G401 (cell line): ENCODE data around the gene ATP2B2. TPM values are rescaled to one million over a fixed set of nuclear protein-coding genes. Genes with fewer than 3 reads are reported as not detected.

Experiments used
- DNase-seq: peaks from one replicate; pipeline ENCODE4 v3.0.0-alpha.2; 2015; ENCODE audit warnings: low spot score
- in situ Hi-C: cut with HindIII; loops from 2 replicates; pipeline ENCODE4 v1.10.0; 2016; ENCODE audit warnings: low sequenced_read_pairs, mixed read lengths
- total RNA-seq: library from RNA; depleted of rRNA; stranded (reverse); fragments of >200 nt; shearing (Covaris generic); gene quantifications from 2 replicates; pipeline ENCODE4 v1.2.3, GENCODE V29; 2014

Gene ATP2B2
- total RNA-seq, 1 experiment from 2014 or later = not detected

DNA sequence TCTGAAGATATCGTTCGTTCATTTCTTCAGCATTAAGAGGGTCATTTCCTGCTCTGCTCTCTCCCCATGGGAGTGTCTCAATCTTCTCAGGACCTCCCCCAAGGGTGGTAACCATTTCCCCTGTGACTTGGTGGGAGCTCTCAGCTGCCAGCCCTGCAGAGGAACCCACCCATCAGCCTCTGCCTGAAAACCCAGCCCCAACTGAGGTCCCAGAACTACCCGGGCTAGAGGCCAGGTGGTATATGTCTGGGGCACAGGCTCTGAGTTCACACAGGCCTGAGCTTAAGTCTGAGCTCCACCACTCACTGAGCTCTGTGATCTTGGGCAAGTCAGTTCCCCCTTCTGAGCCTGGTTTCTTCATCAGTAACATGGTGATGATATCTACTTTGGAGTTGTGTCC, 10.0 kb upstream of the ATP2B2 start:
- in situ Hi-C loops = no loop called here
- DNase-seq = no peak

DNA sequence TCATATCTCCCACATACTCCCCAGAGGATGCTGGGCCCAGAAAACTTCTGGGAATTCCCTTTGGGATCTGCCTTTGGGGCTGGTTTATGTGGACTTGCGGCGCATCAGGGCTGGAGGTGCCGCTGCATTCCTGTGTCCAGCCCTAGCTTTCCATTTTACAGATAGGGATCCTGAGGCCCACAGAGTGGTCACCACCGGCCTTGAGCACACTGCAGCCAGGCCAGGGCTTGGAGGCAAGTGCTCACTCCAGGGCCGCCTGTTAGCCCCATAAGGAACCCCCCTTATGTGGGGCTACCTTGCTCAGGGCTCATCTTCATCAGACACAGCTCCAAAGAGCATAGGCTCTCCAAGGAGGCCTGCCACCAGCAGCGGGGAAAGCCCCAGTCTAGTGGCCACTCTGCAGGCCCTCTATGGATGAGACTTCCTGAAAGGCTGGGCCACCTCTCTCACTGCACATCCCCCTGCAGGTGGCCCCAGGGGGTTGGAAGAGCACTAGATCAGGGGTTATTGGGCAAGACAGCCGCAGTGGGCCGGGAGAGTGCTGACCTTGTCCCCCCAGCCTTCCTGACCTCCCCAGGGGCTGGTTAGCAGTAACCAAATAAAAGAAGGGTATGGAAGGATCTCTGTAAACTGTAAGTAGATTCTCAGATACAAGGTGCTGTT, 9.2 kb upstream of the ATP2B2 start:
- in situ Hi-C loops = no loop called here

DNA sequence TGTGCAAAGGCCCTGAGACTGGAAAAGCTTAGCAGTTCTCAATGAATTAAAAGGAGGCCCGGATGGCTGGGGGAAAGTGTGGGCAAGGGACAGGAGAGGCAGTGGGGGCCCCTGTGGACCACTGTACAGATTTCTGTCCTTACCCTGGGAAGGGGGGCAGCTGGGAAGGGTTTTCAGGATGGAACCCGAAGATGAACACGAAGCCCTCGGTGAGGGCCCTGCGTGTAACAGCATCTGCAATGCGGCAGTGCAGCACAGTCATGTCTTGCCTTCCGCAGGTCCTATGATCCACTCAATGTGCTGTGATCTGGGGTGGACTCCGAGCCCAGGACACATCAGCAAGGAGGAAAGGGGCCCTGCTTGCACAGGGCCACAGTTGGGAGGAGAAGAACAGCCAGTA, 7.9 kb upstream of the ATP2B2 start:
- in situ Hi-C loops = no loop called here
- DNase-seq = no peak

More for the DNA sequence above, 9.2 kb upstream of the ATP2B2 start:
- no peak for DNase-seq

DNA sequence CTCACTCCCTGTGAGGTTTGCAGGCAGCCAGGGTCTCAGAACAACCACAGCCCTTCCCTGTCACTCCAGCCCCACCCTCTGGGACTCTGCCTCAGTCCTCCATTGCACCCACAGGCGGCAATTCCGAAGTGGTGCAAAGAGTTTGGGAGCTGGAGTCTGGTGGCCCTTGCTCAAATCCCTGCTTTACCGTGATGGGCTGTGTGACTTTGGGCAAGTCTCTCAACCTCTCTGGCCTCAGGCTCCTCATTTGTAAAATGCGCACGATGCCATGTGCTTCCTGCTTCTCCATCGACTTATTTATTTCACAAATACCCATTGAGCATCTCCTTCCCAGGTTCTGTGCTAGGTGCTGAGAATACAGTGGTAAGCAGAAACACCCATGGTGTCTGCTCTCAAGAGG, 7.3 kb upstream of the ATP2B2 start:
- in situ Hi-C loops = no loop called here
- no peak for DNase-seq

DNA sequence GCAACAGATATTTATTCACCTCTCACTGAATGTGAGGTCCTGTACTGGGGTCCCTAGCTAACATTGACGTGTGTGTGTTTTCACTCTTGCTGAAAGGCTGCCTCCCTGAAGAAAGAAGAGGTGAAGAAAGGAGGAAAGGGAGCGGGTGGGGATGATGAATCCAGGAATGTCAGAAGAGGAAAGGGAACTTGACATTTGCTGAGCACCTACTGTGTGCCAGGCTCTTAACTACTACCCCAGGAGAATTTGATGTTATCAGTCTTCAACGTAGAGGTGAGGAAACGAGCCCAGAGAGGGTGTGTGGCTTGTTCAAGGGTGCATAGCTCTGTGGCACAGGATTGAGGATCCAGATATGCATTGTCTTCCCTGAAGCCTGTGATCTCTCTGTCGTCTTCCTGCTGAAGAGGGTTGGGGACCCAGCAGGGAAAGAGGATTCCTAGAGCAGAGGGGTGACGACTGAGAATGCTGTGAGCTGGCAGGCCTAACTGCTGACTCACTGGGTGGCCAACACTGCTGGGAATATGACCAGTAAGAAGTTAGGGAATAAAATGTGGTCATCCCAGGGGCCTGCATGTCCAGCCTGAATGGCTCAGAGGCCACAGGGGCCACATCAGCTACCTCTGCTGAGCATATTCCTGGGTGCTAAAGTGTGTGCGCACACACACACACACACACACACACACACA, 6.6 kb upstream of the ATP2B2 start:
- in situ Hi-C loops = no loop called here
- no peak for DNase-seq

DNA sequence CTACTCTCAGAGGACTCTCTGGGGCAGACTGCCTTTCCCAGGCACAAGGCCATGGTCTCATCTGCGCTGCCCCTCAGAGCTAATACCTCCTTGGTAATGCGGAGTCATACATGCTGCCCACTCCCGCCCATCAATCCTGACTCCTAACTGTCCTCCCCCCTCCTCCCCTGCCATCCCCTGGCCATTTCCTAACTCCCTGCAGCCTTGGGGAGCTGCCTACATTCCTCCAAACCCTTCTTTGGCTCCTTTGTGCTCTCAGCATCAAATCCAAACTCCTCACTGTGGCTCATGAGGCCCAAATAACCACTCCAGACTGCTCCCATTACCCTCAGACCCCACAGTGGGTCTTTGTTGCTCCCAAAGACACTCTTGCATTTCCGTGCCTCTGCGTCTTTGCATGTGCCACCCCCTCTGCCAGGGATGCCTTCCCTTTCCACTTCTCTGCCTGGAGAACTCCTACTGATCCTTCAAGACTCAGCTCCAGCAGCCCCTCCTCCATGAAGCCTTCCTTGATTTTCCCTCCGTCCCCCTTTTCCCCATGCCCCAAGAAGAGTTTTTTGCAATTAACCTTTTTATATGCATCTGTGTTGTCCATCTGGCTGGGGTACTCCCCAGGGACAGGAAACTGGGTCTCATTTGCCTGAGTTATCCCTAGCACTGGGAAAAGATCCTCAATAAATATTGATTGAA, 5.5 kb upstream of the ATP2B2 start:
- DNase-seq = no peak
- in situ Hi-C loops = no loop called here

DNA sequence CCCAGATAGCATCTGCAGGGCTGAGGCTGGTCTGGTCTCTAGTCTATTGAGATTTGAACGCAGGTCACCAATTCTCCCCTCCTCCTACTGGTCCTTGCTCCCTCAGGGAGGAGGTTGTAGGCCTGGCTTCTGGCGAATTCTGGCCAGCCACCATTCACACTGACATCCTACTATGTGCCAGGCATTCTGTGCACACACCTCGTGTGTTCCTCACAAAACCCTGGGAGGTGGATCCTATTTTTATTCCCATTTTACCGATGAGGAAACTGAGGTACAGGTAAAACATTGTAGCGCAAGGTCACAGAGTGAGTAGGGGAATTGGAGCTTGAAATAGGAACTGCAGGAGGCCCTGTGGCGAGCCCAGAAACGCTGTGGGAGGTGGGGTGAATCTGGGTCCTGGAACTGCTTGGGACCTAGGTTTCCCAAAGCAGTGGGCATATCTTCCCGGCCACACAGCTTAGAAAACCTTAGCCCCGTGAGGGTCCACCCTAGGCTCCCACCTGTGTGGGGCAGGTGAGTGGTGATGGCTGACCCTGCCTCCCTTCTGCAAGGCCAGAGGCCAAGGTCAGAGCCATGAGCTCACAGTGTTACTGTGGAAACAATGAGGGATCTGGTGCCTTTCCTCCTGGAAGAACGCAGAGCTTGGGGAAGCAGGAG, 4.8 kb upstream of the ATP2B2 start:
- in situ Hi-C loops = no loop called here

DNA sequence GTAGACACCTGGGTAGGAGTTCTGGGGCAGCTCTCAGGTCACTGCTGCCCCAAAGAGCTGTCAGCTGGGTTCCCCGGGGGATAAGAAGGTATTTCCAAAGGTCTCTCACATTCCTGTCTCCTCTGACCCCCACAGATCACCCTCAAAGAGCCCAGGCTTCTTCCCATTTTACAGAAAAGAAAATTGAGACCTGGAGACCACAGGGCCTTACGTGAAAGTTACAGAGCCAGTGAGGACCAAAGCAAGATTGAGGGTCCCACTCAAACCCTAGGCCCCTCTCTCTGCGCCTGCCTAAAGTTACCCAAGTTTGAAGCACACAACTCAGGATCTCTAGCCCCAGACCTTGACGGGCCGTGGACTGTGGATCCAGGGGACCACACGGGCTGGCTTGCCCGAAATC, 3.9 kb upstream of the ATP2B2 start:
- in situ Hi-C loops = no loop called here
- no peak for DNase-seq

More for the DNA sequence above, 4.8 kb upstream of the ATP2B2 start:
- no peak for DNase-seq

DNA sequence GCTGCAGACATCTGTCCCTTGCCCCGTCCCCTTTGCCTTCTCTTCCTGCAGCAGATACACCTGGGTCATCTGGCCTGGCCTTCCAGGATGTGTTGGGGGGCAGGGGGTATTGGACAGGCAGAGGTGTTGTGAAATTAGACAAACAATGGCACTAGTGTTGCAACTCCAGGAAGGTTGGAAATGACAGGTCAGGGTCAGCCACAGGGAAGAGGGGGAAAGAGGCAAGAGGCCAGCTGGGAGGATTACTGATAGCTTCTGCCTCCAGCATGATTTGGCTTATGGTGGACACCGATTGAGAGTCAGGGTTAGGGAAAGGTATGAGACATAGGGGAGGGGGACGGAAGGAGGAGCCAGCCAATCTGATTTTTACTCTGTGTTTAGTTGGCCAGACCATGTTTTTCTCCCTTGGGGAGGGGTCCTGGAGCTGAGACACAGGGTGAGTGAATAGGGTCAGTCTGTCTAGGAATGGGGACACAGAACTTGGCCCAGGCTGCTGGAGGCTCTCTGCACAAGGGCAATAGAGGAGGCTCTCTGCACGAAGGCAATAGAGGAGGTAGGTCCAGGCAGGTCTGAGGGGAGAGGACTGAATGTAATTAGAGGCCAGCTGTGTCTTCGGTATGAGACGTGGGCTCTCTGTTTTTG, 3.4 kb upstream of the ATP2B2 start:
- DNase-seq = no peak
- in situ Hi-C loops = no loop called here

DNA sequence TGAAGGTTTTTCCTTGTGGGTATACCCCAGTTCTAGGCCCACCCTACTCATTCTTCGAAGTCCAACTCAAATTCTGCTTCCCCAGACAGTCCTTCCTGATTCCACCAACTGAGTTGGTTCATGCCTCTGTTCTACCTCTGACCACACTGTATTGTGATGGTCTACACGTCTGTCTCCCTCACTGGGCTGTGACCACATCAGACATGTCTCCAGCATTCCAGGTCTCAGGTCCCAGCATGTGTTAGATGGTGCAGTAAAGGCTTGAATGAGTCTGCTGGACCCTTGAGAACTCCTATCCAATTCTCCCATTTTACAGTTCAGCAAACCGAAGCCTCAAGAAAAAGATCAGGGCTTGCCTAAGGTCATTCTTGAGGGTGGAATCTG, 2.8 kb upstream of the ATP2B2 start:
- DNase-seq = no peak
- in situ Hi-C loops = no loop called here

DNA sequence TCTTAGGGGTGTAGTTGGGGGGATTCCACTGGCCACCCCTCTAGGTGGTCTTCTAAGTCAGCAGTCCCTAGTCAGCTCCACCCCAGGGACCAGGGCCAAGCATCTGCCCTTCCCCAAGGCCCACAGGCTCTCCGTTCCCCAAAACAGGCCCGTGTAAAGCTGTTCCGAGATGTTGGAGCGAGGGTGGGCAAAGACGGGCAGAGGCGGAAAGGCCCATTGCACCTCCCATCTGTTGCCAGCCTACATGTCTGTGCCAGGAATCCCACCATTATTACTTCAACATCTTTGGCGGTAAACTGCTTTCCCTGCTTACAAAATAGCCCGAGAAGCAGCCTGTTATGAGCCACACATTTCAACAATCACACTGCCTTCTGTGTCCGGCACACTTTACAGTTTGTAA, 1.9 kb upstream of the ATP2B2 start:
- no peak for DNase-seq
- in situ Hi-C loops = no loop called here

DNA sequence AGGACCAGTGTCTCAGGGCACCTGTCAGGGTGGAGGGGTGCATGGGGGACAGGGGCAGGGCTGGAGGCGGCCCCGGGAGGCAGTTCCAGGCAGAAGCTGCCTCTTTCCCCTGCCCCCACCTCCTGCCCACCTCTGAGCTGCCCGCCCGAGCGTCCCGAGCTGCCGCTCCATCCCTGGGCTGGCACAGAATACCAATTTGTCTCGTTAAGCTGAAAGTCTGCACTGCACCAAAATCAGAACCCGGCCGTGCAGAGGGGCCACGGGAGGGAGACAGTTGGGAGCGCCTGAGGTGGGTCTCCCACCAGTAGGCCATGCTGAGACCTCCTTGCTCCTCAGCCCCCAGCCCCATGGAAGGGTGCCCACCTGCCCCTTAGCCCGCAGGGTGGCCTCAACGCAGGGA, 1.3 kb upstream of the ATP2B2 start:
- in situ Hi-C loops = no loop called here
- peak; percentile 53 for DNase-seq

DNA sequence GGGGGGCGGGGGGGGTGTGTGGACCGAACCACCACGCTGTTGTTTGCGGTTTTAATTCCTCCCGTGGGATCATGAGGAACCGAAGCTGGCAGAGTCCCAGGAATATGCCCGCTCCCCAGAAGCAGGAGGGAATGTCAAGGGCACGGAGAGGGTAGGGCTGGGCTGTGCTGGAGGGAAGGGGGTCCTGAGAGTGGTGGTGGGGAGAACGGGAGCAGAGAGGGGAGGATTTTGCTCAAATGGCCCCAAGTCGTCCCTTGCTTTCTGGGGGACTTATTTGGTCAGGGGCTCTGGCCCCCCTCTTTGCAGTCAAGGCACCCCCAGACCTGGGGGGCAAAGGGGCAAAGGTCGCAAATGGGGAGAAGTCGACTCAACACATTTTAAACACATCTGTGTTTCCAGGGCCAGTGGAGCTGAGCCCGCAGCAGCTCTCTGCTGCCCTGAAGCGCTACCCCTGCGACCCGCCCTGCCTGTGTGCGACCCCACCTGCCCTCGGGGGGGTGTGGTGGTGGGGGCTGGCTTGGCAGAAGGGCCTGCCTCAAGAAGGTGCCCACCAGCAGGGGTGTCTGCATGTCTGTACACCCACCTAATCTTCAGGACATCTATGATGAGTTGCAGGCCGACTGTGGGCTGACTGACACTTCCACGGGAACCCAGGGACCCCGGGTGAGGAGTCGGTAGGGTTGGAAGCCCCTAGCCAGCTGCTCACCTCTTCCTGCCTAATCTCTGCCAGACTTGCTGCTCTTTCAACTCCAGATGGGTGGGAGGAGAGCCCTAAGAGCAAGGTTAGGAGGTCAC, 602 bp upstream of the ATP2B2 start:
- in situ Hi-C loops = no loop called here
- no peak for DNase-seq

DNA sequence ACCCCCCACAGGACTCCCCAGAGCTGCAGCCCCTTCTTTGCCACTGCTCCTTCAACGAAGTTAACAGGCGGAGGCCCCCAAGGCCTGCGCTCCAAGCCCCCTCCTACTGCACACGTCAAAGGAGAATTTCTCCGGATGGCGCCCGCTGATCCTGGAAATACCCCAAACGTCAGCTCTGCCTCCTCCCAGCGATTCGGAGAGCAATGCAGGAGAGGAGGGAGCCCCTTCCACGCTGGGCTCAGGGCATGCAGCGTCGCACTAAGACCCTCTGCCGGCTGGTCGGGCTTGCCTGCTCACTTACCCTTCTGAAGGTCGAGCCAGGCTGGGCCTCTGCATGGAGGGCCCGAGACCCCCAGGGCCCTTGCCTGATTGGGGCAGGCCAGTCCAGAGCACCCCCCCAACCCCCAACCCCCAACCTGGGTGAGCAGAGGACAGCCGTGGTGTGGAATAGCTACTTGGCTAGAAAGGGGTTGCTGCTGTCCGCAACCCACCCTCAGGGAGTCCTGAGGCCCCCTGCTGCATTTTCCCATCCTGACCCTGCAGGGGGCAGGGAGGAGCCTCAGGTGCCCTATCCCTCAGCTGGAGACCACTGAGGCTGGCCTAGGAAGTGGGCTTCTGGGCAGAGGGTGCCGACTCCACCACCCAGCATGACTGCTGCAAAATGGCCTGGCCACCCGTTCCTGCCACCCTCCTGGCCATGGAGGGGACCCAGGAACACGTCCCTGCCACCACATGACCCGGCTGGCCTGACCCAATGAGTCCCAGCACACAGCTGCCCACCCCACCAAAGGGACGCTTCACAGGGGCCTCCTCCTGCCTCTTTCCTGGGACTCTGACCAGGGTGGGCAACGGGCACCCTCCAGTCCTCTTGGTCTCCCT, 976 bp downstream of the ATP2B2 start:
- in situ Hi-C loops = no loop called here
- peak; percentile 63 for DNase-seq

DNA sequence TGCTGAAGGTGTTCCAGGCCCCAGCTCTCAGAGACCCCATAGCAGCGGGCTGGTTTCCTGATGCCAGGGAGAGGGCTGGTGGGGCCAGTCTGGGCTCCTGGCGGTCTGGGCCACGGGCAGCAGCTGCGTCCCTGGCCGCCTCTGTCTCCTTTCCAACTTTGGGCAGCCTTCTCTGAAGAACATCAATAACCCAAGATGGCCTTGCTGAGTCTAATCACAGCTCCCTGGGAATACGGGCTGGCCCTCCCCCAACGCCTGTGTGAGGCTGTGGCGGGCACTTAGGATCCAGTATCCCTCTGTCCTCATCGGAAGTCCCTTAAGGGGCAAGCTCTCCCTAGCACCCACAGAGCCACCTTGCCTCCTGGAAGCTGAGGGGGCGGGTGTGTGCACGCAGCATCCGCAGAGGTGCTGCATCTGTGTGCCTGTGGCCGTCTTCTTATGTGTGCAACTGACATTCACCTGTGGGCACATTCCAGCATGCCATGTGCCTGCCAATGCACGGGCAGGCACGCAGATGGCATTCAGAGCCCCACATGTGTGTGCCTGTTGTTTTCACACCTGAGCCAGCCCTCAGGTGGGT, 2.1 kb downstream of the ATP2B2 start:
- DNase-seq = peak; percentile 55
- in situ Hi-C loops = no loop called here

DNA sequence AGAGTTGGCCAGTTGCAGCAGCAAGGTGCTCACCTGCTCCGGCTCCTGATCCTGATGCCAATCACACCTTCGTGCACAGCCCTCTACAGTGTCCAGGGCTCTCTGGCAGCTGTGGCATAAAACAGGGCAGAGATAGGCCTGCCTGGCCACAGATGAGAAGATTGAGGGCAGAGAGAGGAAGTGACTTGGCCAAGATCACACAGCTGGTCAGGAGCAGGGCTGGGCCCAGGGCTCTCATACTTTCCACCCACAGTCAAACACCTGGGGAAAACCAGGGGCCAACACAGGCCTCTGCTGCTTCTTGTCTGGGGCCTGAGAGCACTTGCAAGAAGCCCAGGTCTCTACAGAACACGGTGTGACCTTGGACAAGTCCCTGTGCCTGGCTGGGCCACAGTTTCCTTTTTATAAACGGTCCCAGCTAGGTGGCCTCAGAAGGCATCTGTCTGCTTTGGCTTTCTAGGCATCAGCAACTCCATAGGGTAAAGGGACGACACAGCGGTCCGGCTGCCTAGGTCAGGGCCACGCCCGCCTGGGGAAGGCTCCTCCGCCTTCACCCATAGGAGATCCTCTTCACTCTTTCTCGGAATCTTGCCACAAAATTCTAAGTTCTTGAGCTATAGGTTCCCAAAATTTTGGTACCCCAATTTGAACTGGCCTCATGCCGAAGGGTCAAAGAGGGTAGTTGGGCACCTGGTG, 3.1 kb downstream of the ATP2B2 start:
- no peak for DNase-seq
- in situ Hi-C loops = no loop called here

DNA sequence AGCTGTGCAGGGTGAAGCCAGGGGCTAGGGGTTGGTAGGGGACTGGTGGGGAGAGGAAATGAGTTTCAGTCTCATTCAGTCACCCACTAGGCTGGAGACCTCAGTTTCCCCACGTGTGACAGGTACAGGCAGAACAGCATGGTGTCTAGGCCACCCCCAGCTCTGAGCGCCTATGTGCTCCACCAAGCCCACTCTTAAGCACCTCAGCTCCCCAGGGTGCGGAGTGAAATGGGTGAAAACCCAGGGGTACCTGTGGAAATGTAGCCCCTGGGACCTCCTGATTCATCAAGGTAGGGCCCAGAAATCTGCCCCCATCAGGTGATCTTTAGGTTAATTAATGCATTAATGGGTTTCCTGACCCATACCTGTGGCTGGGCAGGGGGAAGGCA, 3.7 kb downstream of the ATP2B2 start:
- in situ Hi-C loops = no loop called here
- DNase-seq = no peak
